NCI-H2196 treated with DMSO at 0.1 percent for 48 hours (cell line): ENCODE data around the gene ZNF664.

Experiments
- DNase-seq: peaks from one replicate; lab custom pipeline; 2025; ENCODE audit not compliant: unreplicated experiment; lab: John Stamatoyannopoulos, UW

The ZNF664 gene

GRCh38 chr12:124030510-124030909 lies 57.5 kb downstream of the ZNF664 start:
- DNase-seq, result no peak

DNA sequence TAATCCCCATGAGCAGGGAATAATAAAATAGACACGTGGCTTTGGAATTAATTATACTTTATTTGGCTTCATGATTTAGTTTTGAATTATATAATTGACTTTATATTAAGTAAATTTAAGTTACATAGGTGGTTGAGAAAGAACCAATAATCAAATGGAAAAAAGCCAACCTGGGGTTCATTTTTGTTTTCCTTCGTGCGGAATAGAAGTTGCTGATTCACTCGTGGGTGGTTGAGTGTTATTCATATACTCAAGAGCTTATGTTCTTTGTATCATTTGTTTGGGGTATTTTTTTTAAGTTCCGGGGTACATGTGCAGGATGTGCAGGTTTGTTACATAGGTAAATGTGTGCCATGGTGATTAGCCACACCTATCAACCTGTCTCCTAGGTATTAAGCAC lies 58.0 kb downstream of the ZNF664 start:
- DNase-seq, result no peak

DNA sequence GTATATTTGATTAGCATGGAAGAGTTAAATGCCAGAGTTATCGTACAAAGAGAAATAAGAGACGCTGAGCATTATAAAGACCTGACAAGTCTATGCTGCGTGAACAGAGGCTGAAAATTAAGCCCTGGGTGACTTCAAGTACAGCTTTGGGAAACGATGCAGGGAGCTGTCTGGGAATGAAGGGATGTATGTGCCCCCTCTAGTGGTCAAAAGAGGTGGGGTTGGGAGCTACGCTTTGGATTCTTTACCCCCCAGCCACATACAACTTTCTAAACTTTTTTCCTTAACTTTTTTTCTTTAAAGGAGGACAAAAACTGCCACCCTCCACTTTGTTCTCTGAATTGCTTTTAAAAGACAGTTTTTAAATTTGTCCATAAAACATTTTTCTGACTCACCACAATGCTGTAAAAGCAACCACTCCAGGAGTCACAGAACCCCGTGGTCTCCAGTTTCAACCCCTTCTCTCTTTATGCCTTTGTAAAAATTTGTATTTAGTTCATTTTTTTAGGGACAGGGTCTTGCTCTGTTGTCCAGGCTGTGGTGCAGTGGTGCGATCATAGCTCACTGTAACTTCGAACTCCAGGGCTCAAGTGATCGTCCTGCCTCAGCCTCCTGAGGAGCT lies 59.4 kb downstream of the ZNF664 start:
- DNase-seq, result no peak

DNA sequence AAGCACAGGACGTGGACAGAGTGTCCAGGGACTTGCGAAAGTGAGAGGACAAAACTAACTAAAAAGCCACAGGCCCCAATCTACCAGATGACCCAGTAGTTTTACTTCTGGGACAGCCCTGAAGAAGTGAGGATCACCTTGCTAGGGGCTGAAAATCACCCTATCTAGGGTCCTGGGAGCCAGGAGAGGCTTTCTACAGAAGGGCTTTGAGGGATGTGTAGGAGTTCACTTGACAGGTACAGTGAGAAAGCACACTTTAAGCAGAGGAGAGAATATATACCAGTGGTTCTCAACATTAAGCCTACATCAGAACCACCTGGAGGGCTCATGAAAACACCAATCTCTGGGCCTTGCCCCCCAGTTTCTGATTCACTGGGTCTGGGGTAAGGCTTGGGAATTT lies 60.8 kb downstream of the ZNF664 start:
- no peak for DNase-seq

- DNase-seq, result no peak
These were observed 61.3 kb downstream of the ZNF664 start for GRCh38 chr12:124034297-124034696.

GRCh38 chr12:124035163-124035562 lies 62.1 kb downstream of the ZNF664 start:
- no peak for DNase-seq

GRCh38 chr12:124036171-124036598 lies 63.2 kb downstream of the ZNF664 start:
- DNase-seq, result no peak

GRCh38 chr12:124036657-124037109 lies 63.7 kb downstream of the ZNF664 start:
- DNase-seq, result peak; percentile 49

- DNase-seq, result no peak
These were observed 64.3 kb downstream of the ZNF664 start for GRCh38 chr12:124037331-124037730.

DNA sequence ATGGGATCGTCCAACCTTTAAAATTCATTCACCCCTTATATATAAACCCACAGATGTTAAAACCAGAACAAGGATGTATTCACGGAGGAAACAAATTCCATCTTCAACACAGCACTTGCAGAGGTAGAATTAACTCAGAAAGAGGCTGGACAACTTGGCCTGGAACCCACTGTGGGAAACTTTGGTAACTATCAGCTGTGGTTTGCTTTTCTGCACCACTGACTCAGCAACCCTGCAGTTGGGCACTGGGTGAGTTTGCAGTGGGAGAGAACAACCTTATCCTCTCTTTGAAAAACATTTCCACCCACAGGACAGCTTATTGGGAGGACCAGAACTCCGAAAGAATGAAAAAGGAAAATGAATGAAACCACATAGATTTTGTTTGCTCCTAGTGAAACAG lies 66.3 kb downstream of the ZNF664 start:
- DNase-seq, result no peak

GRCh38 chr12:124040291-124040690 lies 67.3 kb downstream of the ZNF664 start:
- no peak for DNase-seq

- no peak for DNase-seq
These were observed 67.7 kb downstream of the ZNF664 start for GRCh38 chr12:124040737-124041136.

DNA sequence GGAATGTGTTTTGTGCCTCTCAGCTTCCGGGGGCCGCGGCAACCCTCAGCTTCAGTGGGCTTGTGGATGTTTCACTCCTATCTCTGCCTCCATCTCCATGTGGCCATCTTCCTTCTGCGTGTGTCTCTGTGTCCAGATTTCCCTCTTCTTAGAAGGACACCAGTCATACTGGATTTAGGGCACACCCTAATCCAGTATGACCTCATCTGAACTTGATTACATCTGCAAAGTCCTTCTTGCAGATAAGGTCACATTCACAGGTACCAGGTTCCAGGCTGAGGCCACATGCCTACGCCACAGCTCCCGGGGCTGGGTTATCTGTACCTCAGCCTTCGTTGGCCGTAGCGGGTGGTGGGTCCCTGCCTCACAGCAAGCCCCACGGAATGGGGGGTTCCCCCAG lies 68.9 kb downstream of the ZNF664 start:
- DNase-seq, result no peak

- DNase-seq, result no peak
These were observed 71.0 kb downstream of the ZNF664 start for GRCh38 chr12:124044021-124044420.

- no peak for DNase-seq
These were observed 71.8 kb downstream of the ZNF664 start for GRCh38 chr12:124044809-124045321.

- DNase-seq, result no peak
These were observed 72.8 kb downstream of the ZNF664 start for GRCh38 chr12:124045671-124046455.

GRCh38 chr12:124046456-124046740 lies 73.4 kb downstream of the ZNF664 start:
- no peak for DNase-seq

GRCh38 chr12:124047045-124047566 lies 74.1 kb downstream of the ZNF664 start:
- DNase-seq, result no peak

GRCh38 chr12:124049451-124050094 lies 76.6 kb downstream of the ZNF664 start:
- DNase-seq, result no peak

GRCh38 chr12:124053851-124054250 lies 80.8 kb downstream of the ZNF664 start:
- no peak for DNase-seq

- DNase-seq, result no peak
These were observed 82.1 kb downstream of the ZNF664 start for GRCh38 chr12:124055066-124055465.

GRCh38 chr12:124057691-124058090 lies 84.7 kb downstream of the ZNF664 start:
- no peak for DNase-seq
